Loucy (cell line): Measurements from ENCODE around the gene PARD3B.

Experiments used
- H2AFZ ChIP-seq: fragments of 200-600 bp; sonication (generic); 2 replicates; pipeline ENCODE4 v1.6.0; 2016; ENCODE audit warnings: antibody characterized with exemption, mild to moderate bottlenecking, low read length, moderate library complexity
- H3F3A ChIP-seq: fragments of 200-600 bp; 2 replicates; pipeline ENCODE4 v1.6.0; 2016; ENCODE audit warnings: antibody characterized with exemption, low read depth, mild to moderate bottlenecking
- H3K27me3 ChIP-seq: fragments of 200-600 bp; sonication (generic); 2 replicates; pipeline ENCODE4 v1.6.1; 2014; ENCODE audit warnings: low read length, mild to moderate bottlenecking; ENCODE audit not compliant: insufficient read depth, poor library complexity, severe bottlenecking
- H3K36me3 ChIP-seq: fragments of 200-600 bp; sonication (generic); 2 replicates; pipeline ENCODE4 v1.6.1; 2016; ENCODE audit warnings: low read length; ENCODE audit not compliant: insufficient read depth
- H3K4me1 ChIP-seq: fragments of 200-600 bp; sonication (generic); 2 replicates; pipeline ENCODE4 v1.5.1; 2014; ENCODE audit warnings: low read length, mild to moderate bottlenecking; ENCODE audit not compliant: insufficient read depth, poor library complexity, severe bottlenecking
- H3K4me2 ChIP-seq: fragments of 200-600 bp; sonication (generic); 2 replicates; pipeline ENCODE4 v1.6.0; 2014; ENCODE audit warnings: antibody characterized with exemption, low read length, low read depth, mild to moderate bottlenecking; ENCODE audit not compliant: poor library complexity, severe bottlenecking
- H3K4me3 ChIP-seq: fragments of 200-600 bp; sonication (generic); 2 replicates; pipeline ENCODE4 v1.5.1; 2014; ENCODE audit warnings: low read length, mild to moderate bottlenecking, mixed read lengths; ENCODE audit not compliant: poor library complexity, severe bottlenecking
- H3K79me2 ChIP-seq: fragments of 200-600 bp; sonication (generic); 2 replicates; pipeline ENCODE4 v1.6.1; 2014; ENCODE audit warnings: low read length; ENCODE audit not compliant: insufficient read depth
- H3K9ac ChIP-seq: fragments of 200-600 bp; sonication (generic); 2 replicates; pipeline ENCODE4 v1.6.0; 2014; ENCODE audit warnings: mild to moderate bottlenecking, low read depth, low read length, moderate library complexity; ENCODE audit not compliant: poor library complexity, severe bottlenecking
- H3K9me2 ChIP-seq: fragments of 200-600 bp; sonication (generic); replicated peaks from 2 replicates; pipeline ENCODE4 v1.6.1; 2016; ENCODE audit warnings: low read depth, low read length, mixed read lengths
- H3K9me3 ChIP-seq: fragments of 200-600 bp; sonication (generic); 2 replicates; pipeline ENCODE4 v1.6.1; 2014; ENCODE audit warnings: mild to moderate bottlenecking, antibody characterized with exemption, low read length, low read depth; ENCODE audit not compliant: insufficient read depth
- H4K20me1 ChIP-seq: fragments of 200-600 bp; sonication (generic); 2 replicates; pipeline ENCODE4 v1.6.0; 2014; ENCODE audit warnings: antibody characterized with exemption, low read length, mild to moderate bottlenecking; ENCODE audit not compliant: insufficient read depth, poor library complexity, severe bottlenecking
- CTCF ChIP-seq: fragments of 200-600 bp; sonication (generic); conservative IDR thresholded peaks from 2 replicates; pipeline ENCODE4 v1.5.1; 2014; ENCODE audit warnings: mild to moderate bottlenecking, antibody characterized with exemption, low read length
- EZH2phosphoT487 ChIP-seq: fragments of 200-600 bp; IDR thresholded peaks from 2 replicates; pipeline ENCODE4 v1.6.1; 2018; ENCODE audit warnings: antibody characterized with exemption, mild to moderate bottlenecking, moderate library complexity, borderline replicate concordance

Gene PARD3B

DNA sequence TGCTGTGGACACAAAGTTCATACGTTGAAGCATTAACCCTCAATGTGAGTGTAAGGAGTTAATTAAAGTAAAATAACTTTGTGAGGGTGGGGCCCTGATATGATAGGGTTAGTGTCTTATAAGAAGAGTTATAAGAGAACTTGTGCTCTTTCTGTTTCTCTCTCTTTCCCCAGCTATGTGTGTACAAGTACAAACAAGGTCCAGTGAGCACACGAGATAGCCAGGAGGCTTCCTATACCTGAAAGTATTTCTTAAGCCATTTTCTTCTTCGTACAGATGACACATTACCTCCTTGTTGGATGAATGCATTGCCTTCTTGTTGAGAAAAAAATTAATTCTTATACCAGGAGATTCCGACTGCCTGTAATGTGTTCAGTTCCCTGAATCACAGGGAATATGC, 301.2 kb downstream of the PARD3B start:
- Histone ChIP-seq H3K79me2 (no peaks in the 10 kb centered on the region), H2AFZ (no peak overlapping the region), H3K9me2 (no peaks in the 10 kb centered on the region), H3K27me3 (no peaks in the 10 kb centered on the region), H3K9me3 (no peaks in the 10 kb centered on the region), H3F3A (no peaks in the 10 kb centered on the region), H4K20me1 (no peaks in the 10 kb centered on the region), H3K9ac (no peak overlapping the region), H3K4me2 (no peak overlapping the region), H3K4me3 (no peak overlapping the region), H3K4me1 (peaks cover 13% of the 10 kb centered on the region), H3K36me3 (no peaks in the 10 kb centered on the region)
- TF ChIP-seq CTCF: no peak
- no peak for TF ChIP-seq EZH2phosphoT487

- Histone ChIP-seq H3K4me1 (no peaks in the 10 kb centered on the region), H2AFZ (no peak overlapping the region), H3K36me3 (no peaks in the 10 kb centered on the region), H3K4me2 (no peak overlapping the region), H3K4me3 (no peak overlapping the region), H3K27me3 (no peaks in the 10 kb centered on the region), H3K9me3 (no peaks in the 10 kb centered on the region), H3F3A (no peaks in the 10 kb centered on the region), H3K79me2 (no peaks in the 10 kb centered on the region), H3K9me2 (no peaks in the 10 kb centered on the region), H4K20me1 (no peaks in the 10 kb centered on the region), H3K9ac (no peak overlapping the region)
- no peak for TF ChIP-seq EZH2phosphoT487
- no peak for TF ChIP-seq CTCF
These were observed 304.6 kb downstream of the PARD3B start for GRCh38 chr2:204849892-204850291.

DNA sequence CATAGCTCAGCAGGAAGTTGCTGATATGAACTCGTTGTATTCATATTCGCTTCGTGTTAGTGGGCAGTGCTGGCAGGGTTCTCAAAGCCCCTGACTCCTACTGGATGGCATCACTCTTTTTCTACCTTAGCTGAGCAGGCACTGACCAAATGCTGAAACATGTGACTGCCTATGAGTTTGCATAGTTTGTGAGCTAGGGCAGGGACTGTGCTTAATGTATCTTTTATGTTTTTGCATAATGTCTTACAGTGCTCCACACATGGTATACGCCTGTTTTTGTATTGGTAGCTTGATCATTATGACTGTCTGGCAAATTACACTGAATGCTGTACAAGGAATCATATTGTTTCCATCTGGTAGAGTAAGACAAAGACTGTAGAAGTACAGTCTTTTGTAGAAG, 305.3 kb downstream of the PARD3B start:
- H3K9ac ChIP-seq: no peak overlapping the region
- TF ChIP-seq EZH2phosphoT487 (no peak), CTCF (no peak)
- no peaks in the 10 kb centered on the region for H3K79me2 ChIP-seq
- H3K4me3 ChIP-seq: no peak overlapping the region
- no peak overlapping the region for H3K4me2 ChIP-seq
- no peaks in the 10 kb centered on the region for H4K20me1 ChIP-seq
- H3K36me3 ChIP-seq: no peaks in the 10 kb centered on the region
- no peak overlapping the region for H2AFZ ChIP-seq
- no peaks in the 10 kb centered on the region for H3K9me2 ChIP-seq
- no peaks in the 10 kb centered on the region for H3K4me1 ChIP-seq
- H3K27me3 ChIP-seq: no peaks in the 10 kb centered on the region
- no peaks in the 10 kb centered on the region for H3F3A ChIP-seq
- no peaks in the 10 kb centered on the region for H3K9me3 ChIP-seq
